ENCODE measurements around the gene EFHD1.

Gene EFHD1

GRCh38 chr2:232633413-232634205 is at the start of gene EFHD1:
EFHD1 (plus strand) TSS chr2:232633604; CDS start chr2:232633705, 101 bp downstream.
- DNase-seq, result peak; percentile 50

- no peak for DNase-seq
These were observed 49.2 kb upstream of the EFHD1 start for GRCh38 chr2:232584238-232584637.

- no peak for DNase-seq
These were observed 46.4 kb upstream of the EFHD1 start for GRCh38 chr2:232586943-232587505.

- DNase-seq, result no peak
These were observed 45.9 kb upstream of the EFHD1 start for GRCh38 chr2:232587512-232587911.

- DNase-seq, result no peak
These were observed 45.4 kb upstream of the EFHD1 start for GRCh38 chr2:232588031-232588430.

- DNase-seq, result peak; percentile 19
These were observed 44.5 kb upstream of the EFHD1 start for GRCh38 chr2:232588680-232589585.

GRCh38 chr2:232592772-232593395 is 40.5 kb upstream of the EFHD1 start:
- DNase-seq, result no peak

GRCh38 chr2:232593982-232594381 is 39.4 kb upstream of the EFHD1 start:
- no peak for DNase-seq

- no peak for DNase-seq
These were observed 35.9 kb upstream of the EFHD1 start for GRCh38 chr2:232597362-232598079.

- no peak for DNase-seq
These were observed 35.1 kb upstream of the EFHD1 start for GRCh38 chr2:232598293-232598692.

GRCh38 chr2:232600053-232600773 is 33.2 kb upstream of the EFHD1 start:
- DNase-seq, result no peak

GRCh38 chr2:232603283-232603682 is 30.1 kb upstream of the EFHD1 start:
- no peak for DNase-seq

GRCh38 chr2:232604535-232604934 is 28.9 kb upstream of the EFHD1 start:
- DNase-seq, result no peak

GRCh38 chr2:232607011-232607410 is 26.4 kb upstream of the EFHD1 start:
- no peak for DNase-seq

- DNase-seq, result no peak
These were observed 23.8 kb upstream of the EFHD1 start for GRCh38 chr2:232609607-232610006.

GRCh38 chr2:232610081-232610480 is 23.3 kb upstream of the EFHD1 start:
- DNase-seq, result no peak

GRCh38 chr2:232611061-232611460 is 22.3 kb upstream of the EFHD1 start:
- no peak for DNase-seq

GRCh38 chr2:232611559-232612218 is 21.7 kb upstream of the EFHD1 start:
- peak; percentile 60 for DNase-seq

- DNase-seq, result no peak
These were observed 19.8 kb upstream of the EFHD1 start for GRCh38 chr2:232613538-232614134.

- DNase-seq, result no peak
These were observed 18.1 kb upstream of the EFHD1 start for GRCh38 chr2:232615339-232615738.

- no peak for DNase-seq
These were observed 12.2 kb upstream of the EFHD1 start for GRCh38 chr2:232621186-232621585.
